Measurements from ENCODE around the gene RFTN2. TPM values are rescaled to one million over a fixed set of nuclear protein-coding genes. Genes with fewer than 3 reads are reported as not detected.
"Not testable (repeated sequence)": the region's sequence is repeated elsewhere in the genome, so short reads cannot be mapped to it uniquely, and the experiment has no call there.

The RFTN2 gene
- total RNA-seq, 2 experiments from 2014 or later = not detected

GRCh38 chr2:197657562-197657961 lies 17.8 kb downstream of the RFTN2 start:
- Histone ChIP-seq H3K4me2 (ENCODE audit: low read length) (no peak overlapping the region), H3K79me2 (ENCODE audit: insufficient read depth, low read depth, low read length) (no peaks in the 10 kb centered on the region), H2AFZ (ENCODE audit: low read length) (no peak overlapping the region), H3K36me3 (ENCODE audit: insufficient read depth, low read length) (no peaks in the 10 kb centered on the region), H3K9me3 (ENCODE audit: low read length) (0 out of 2 replicates have a peak, but pooled peaks cover 4% of the 10 kb centered on the region), H3K27ac (ENCODE audit: low read depth, low read length, poor library complexity, severe bottlenecking) (no peak overlapping the region), H3K4me1 (ENCODE audit: insufficient read depth, low read length, poor library complexity, severe bottlenecking) (no peaks in the 10 kb centered on the region), H3K4me3 (ENCODE audit: low read depth, low read length, poor library complexity, severe bottlenecking) (no peak overlapping the region), H3K9me2 (ENCODE audit: insufficient read depth, low read length) (no peaks in the 10 kb centered on the region; the same call in 1 of the 2 replicates), H4K20me1 (ENCODE audit: insufficient read depth, low read length) (no peaks in the 10 kb centered on the region)
- TF ChIP-seq CTCF (conservative IDR thresholded peaks at IDR 0.05; ENCODE audit: low read length) = no peak
- TF ChIP-seq EZH2phosphoT487 (IDR thresholded peaks at IDR 0.05; ENCODE audit: borderline replicate concordance, low read depth, low read length) = no peak
- intact Hi-C loops (cut with micrococcal nuclease; ENCODE audit: unreplicated experiment) = no loop called here
- ChIA-PET CTCF (ENCODE audit: unreplicated experiment) (no interaction called here), POLR2A (interaction anchor here (0.7 kb wide), 1 partner anchor 22 kb away, joined by 3 read pairs; no protein-coding TSS in a partner anchor)
- BruUV-seq (replicated peaks) = no TSS peak
- no peak for DNase-seq (ENCODE audit: low spot score)

- intact Hi-C loops (cut with micrococcal nuclease; ENCODE audit: unreplicated experiment) = no loop called here
- Histone ChIP-seq H3K9me3 (ENCODE audit: low read length) (no peaks in the 10 kb centered on the region), H3K36me3 (ENCODE audit: insufficient read depth, low read length) (no peaks in the 10 kb centered on the region), H4K20me1 (ENCODE audit: insufficient read depth, low read length) (no peaks in the 10 kb centered on the region), H3K4me3 (ENCODE audit: low read depth, low read length, poor library complexity, severe bottlenecking) (no peak overlapping the region), H2AFZ (ENCODE audit: low read length) (no peak overlapping the region), H3K4me1 (ENCODE audit: insufficient read depth, low read length, poor library complexity, severe bottlenecking) (no peaks in the 10 kb centered on the region), H3K4me2 (ENCODE audit: low read length) (no peak overlapping the region), H3K27ac (ENCODE audit: low read depth, low read length, poor library complexity, severe bottlenecking) (no peak overlapping the region), H3K9me2 (ENCODE audit: insufficient read depth, low read length) (no peaks in the 10 kb centered on the region), H3K79me2 (ENCODE audit: insufficient read depth, low read depth, low read length) (no peaks in the 10 kb centered on the region)
- BruUV-seq (replicated peaks) = no TSS peak
- CTCF ChIA-PET (ENCODE audit: unreplicated experiment) = no interaction called here
- POLR2A ChIA-PET = interaction anchor here (0.5 kb wide), 1 partner anchor 1619 kb away, joined by 3 read pairs; no protein-coding TSS in a partner anchor
- DNase-seq (ENCODE audit: low spot score) = no peak
- TF ChIP-seq EZH2phosphoT487 (IDR thresholded peaks at IDR 0.05; ENCODE audit: borderline replicate concordance, low read depth, low read length) (no peak), CTCF (conservative IDR thresholded peaks at IDR 0.05; ENCODE audit: low read length) (no peak)
Measured at GRCh38 chr2:197647961-197648690, 27.3 kb downstream of the RFTN2 start.

GRCh38 chr2:197641666-197642065 lies 33.7 kb downstream of the RFTN2 start:
- intact Hi-C loops (cut with micrococcal nuclease; ENCODE audit: unreplicated experiment) = no loop called here
- H3K4me2 ChIP-seq (ENCODE audit: low read length) = no peak overlapping the region
- no peak overlapping the region for H2AFZ ChIP-seq (ENCODE audit: low read length)
- POLR2A ChIA-PET = no interaction called here
- H3K79me2 ChIP-seq (ENCODE audit: insufficient read depth, low read depth, low read length) = no peaks in the 10 kb centered on the region
- DNase-seq (ENCODE audit: low spot score) = no peak
- CTCF ChIA-PET (ENCODE audit: unreplicated experiment) = no interaction called here
- no peaks in the 10 kb centered on the region for H3K9me3 ChIP-seq (ENCODE audit: low read length)
- no peaks in the 10 kb centered on the region for H3K4me1 ChIP-seq (ENCODE audit: insufficient read depth, low read length, poor library complexity, severe bottlenecking)
- H4K20me1 ChIP-seq (ENCODE audit: insufficient read depth, low read length) = no peaks in the 10 kb centered on the region
- no peak overlapping the region for H3K4me3 ChIP-seq (ENCODE audit: low read depth, low read length, poor library complexity, severe bottlenecking)
- no peaks in the 10 kb centered on the region for H3K36me3 ChIP-seq (ENCODE audit: insufficient read depth, low read length)
- H3K9me2 ChIP-seq (ENCODE audit: insufficient read depth, low read length) = no peaks in the 10 kb centered on the region
- BruUV-seq (replicated peaks) = no TSS peak
- TF ChIP-seq CTCF (conservative IDR thresholded peaks at IDR 0.05; ENCODE audit: low read length) (no peak), EZH2phosphoT487 (IDR thresholded peaks at IDR 0.05; ENCODE audit: borderline replicate concordance, low read depth, low read length) (no peak)
- H3K27ac ChIP-seq (ENCODE audit: low read depth, low read length, poor library complexity, severe bottlenecking) = no peak overlapping the region

- BruUV-seq (replicated peaks); CTCF ChIA-PET (ENCODE audit: unreplicated experiment); H2AFZ ChIP-seq (ENCODE audit: low read length); H3K9me3 ChIP-seq (ENCODE audit: low read length); H3K4me3 ChIP-seq (ENCODE audit: low read depth, low read length, poor library complexity, severe bottlenecking); H3K27ac ChIP-seq (ENCODE audit: low read depth, low read length, poor library complexity, severe bottlenecking); H3K79me2 ChIP-seq (ENCODE audit: insufficient read depth, low read depth, low read length); H3K4me1 ChIP-seq (ENCODE audit: insufficient read depth, low read length, poor library complexity, severe bottlenecking); intact Hi-C loops (cut with micrococcal nuclease; ENCODE audit: unreplicated experiment); H4K20me1 ChIP-seq (ENCODE audit: insufficient read depth, low read length); H3K36me3 ChIP-seq (ENCODE audit: insufficient read depth, low read length); DNase-seq (ENCODE audit: low spot score); H3K9me2 ChIP-seq (ENCODE audit: insufficient read depth, low read length); POLR2A ChIA-PET; H3K4me2 ChIP-seq (ENCODE audit: low read length): not testable (repeated sequence)
Measured at GRCh38 chr2:197640571-197641122, 34.7 kb downstream of the RFTN2 start.
